Esophagus squamous epithelium (tissue), 4 donors: Measurements from ENCODE around the gene GOLGB1.

Experiments
- CTCF ChIP-seq, 6 experiments: fragments of 450-650 bp in 4 of 6; fragments of 200-600 bp in 2 of 6; sonication (generic) in 2 of 6; IDR thresholded peaks; one replicate each; pipeline ENCODE4 v1.5.1; 2016 to 2019; ENCODE audit warnings: antibody characterized with exemption in 6 of 6, mild to moderate bottlenecking in 4 of 6, moderate library complexity in 4 of 6
- POLR2A ChIP-seq, 4 donors: fragments of 450-650 bp; IDR thresholded peaks; one replicate each; pipeline ENCODE4 v1.6.1; 2017; ENCODE audit warnings: antibody characterized with exemption in 4 of 4, mild to moderate bottlenecking in 4 of 4, moderate library complexity in 3 of 4

DNA sequence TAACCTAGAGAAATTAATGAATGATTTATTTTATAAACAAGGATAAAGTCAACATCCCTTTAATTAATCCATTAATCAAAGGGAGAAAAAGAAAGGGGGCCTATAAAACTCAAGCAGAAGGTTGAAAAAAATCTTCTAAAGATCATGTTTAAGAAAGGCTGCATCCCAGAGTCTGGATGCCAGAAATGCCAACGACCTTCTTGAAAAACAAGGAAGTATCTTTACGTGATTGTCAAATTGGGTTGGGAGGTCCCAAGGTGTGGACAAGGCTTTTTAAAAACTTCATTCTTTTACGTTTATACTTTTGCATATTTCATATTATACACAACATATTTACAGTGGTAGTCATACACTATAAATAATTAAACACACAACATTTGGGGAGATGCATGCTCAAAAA lies 1.6 kb downstream of the GOLGB1 start:
- TF ChIP-seq CTCF (IDR thresholded peaks at IDR 0.05) (no peak), POLR2A (IDR thresholded peaks at IDR 0.05) (no peak)
